ENCODE results near the gene FBXL12.
"Not testable (repeated sequence)": the region's sequence is repeated elsewhere in the genome, so short reads cannot be mapped to it uniquely, and the experiment has no call there.

The FBXL12 gene, protein sequence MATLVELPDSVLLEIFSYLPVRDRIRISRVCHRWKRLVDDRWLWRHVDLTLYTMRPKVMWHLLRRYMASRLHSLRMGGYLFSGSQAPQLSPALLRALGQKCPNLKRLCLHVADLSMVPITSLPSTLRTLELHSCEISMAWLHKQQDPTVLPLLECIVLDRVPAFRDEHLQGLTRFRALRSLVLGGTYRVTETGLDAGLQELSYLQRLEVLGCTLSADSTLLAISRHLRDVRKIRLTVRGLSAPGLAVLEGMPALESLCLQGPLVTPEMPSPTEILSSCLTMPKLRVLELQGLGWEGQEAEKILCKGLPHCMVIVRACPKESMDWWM

GRCh38 chr19:9818734-9819595, at the start of gene FBXL12:
Gene FBXL12, minus strand, starts transcription at chr19:9819079. Its CDS starts 266 bp downstream, at chr19:9818813.
- peak; percentile 100 for DNase-seq (ENCODE audit: low spot score)

- DNase-seq (ENCODE audit: low spot score): peak; percentile 52
These were observed 47.0 kb upstream of the FBXL12 start for GRCh38 chr19:9865732-9866501.

DNA sequence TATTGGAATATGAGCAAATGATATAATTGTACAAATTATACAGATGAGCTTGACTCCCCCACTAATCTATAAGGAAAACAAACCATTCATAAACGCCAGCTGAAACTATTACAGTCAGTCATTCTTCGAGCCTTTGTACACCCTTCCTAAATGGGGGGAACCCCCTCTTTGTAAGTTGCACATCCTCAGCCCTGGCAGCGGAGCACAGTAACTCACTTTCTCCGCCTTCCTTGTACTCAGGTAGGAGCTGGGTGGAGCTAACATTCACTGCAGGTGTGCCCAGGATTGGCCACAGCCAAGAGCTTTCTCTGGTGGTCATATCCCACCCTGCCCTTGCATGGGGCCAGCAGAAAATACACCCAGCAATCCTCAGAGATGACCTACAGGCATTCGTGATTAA, 44.9 kb upstream of the FBXL12 start:
- peak; percentile 12 for DNase-seq (ENCODE audit: low spot score)

GRCh38 chr19:9862938-9863337, 44.1 kb upstream of the FBXL12 start:
- DNase-seq (ENCODE audit: low spot score): no peak

GRCh38 chr19:9861503-9861902, 42.6 kb upstream of the FBXL12 start:
- no peak for DNase-seq (ENCODE audit: low spot score)

GRCh38 chr19:9860407-9860806, 41.5 kb upstream of the FBXL12 start:
- DNase-seq (ENCODE audit: low spot score): no peak

DNA sequence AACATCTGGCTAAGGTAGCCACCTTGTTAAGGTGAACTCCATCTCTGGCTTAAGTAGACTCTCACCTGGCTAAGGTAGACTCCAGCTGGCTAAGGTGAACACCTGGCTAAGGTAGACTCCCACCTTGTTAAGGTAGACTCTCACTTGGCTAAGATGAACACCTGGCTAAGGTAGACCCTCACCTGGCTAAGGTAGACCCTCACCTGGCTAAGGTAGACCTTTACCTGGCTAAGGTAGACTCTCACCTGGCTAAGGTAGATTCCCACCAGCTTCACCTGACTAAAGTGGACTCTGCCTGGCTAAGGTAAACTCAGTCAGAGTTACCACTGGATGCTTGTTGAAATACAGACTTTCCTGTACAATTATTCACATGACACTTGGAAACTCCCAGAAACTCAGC, 39.9 kb upstream of the FBXL12 start:
- no peak for DNase-seq (ENCODE audit: low spot score)

- DNase-seq (ENCODE audit: low spot score): peak; percentile 51
These were observed 39.3 kb upstream of the FBXL12 start for GRCh38 chr19:9857920-9858746.

DNA sequence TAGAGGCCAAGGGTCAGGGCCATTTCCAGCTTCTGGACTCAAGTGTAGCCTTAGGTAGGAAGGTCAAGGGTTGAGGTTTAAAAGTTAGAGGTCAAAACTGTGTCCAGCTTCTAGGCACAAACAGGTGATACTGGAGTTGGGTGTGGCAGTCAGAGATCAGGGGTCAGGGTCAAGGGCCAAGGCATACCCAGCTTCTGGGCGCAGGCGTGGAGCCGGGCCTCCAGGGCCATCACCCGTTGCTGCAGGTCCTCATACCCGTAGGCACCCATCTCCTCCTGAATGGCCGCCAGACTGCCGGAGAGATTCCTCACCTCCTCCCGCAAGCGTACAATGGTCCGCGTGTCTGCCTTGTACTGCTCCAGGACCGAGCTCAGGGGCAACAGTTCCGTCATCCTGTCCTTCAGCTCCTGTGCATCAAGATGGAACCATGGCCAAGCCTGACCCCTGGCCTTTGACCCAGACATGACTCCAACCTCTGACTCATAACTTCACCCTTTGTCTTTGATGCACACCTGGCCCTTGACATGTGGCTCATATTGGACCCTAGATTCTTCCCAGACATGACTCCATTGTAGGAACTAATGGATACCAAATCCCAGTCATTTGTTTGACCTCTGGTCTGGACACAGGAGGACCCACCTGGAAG, 38.3 kb upstream of the FBXL12 start:
- no peak for DNase-seq (ENCODE audit: low spot score)

GRCh38 chr19:9856609-9857008, 37.7 kb upstream of the FBXL12 start:
- no peak for DNase-seq (ENCODE audit: low spot score)

GRCh38 chr19:9854282-9854846, 35.5 kb upstream of the FBXL12 start:
- DNase-seq (ENCODE audit: low spot score): no peak

GRCh38 chr19:9850235-9850959, 31.5 kb upstream of the FBXL12 start:
- DNase-seq (ENCODE audit: low spot score): no peak

- DNase-seq (ENCODE audit: low spot score): no peak
These were observed 30.9 kb upstream of the FBXL12 start for GRCh38 chr19:9849791-9850190.

DNA sequence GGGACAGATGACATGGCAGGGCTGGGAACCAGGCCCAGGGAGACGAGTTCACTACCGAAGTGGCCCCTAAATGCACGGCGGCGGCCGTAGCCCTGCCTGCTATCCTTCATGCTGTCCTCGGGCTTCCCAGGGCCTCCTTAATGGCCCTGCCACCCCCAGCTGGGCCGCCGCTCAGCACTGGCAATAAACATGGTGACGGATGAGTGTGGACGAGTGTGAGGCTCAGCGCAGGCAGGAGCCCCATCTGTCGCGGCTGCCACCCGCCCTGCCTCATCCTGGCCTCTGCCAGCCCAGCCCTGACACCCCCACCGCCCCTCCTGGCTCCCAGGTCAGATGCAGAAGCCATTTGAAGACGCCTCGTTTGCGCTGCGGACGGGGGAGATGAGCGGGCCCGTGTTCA, 29.9 kb upstream of the FBXL12 start:
- no peak for DNase-seq (ENCODE audit: low spot score)

DNA sequence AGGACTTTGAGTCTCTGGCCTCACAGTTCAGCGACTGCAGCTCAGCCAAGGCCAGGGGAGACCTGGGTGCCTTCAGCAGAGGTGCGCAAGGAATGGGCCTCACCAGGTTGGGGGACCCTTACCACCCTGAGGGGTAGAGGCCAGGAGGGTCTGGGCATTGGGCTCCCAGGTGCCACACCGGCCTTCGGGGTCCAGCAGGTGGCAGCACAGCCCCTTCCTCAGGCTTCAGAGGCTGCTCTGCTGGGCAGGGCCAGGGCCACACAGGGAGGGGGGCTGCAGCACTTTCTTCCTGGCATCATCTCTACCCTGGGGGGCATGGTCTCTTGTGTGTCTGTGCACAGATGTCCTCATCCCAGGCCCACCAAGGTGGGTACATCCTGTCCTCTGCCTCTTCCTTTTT, 29.2 kb upstream of the FBXL12 start:
- peak; percentile 44 for DNase-seq (ENCODE audit: low spot score)

DNA sequence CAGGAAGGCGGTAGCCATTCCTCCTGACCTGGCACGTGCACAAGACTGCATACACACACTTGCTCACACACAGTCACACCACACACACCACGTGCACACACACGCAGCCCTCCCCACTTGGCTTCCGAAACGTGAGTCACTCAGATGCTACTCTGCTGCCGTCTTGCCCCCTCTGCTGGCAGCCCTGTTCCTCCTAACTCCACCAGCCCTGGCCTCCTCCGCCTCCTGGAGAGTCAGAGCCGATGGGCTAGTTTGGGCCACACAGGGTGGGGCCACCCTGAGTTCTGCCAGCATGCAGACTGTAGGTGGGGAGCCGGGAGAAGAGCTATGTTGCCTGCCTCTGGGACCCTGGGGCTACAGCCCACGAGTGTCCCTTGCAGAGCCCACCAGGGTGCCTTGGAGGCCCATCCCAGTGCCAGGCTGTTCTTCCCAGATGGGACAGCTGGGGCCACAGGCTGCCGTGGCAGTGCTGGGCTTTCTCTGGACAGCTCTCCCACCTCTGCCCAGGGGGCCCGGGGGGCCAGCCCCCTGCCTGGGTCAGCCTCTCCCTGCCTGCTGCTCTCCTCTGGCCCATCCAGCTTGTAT, 28.3 kb upstream of the FBXL12 start:
- DNase-seq (ENCODE audit: low spot score): peak; percentile 40

GRCh38 chr19:9843626-9844273, 24.9 kb upstream of the FBXL12 start:
- DNase-seq (ENCODE audit: low spot score): not testable (repeated sequence)

GRCh38 chr19:9842834-9843625, 24.2 kb upstream of the FBXL12 start:
- DNase-seq (ENCODE audit: low spot score): no peak

Measured in CD4-positive, alpha-beta T cell treated with Interleukin-2 at 100 ng/mL for 4 hours (primary cell).